Activated CD8-positive, alpha-beta memory T cell treated with anti-CD3 and anti-CD28 coated beads, Interleukin-2, amount 50 U/mL, for 4 hours (primary cell): ENCODE data around the gene FKBP8.
"Not testable (repeated sequence)": the region's sequence is repeated elsewhere in the genome, so short reads cannot be mapped to it uniquely, and the experiment has no call there.

Source experiments
- DNase-seq: peaks from one replicate; pipeline ENCODE4 v3.0.0-alpha.2; 2020

The FKBP8 gene

GRCh38 chr19:18542941-18543813 lies at the start of gene FKBP8:
FKBP8 (minus strand) TSS chr19:18543573; CDS start chr19:18541970, 1,603 bp downstream.
- peak; percentile 95 for DNase-seq

- not testable (repeated sequence) for DNase-seq
Measured at GRCh38 chr19:18592732-18593131, 49.4 kb upstream of the FKBP8 start.

- DNase-seq = no peak
Measured at GRCh38 chr19:18591735-18592385, 48.5 kb upstream of the FKBP8 start.

GRCh38 chr19:18590273-18591272 lies 47.2 kb upstream of the FKBP8 start:
- DNase-seq = no peak

- peak; percentile 67 for DNase-seq
Measured at GRCh38 chr19:18589380-18590272, 46.3 kb upstream of the FKBP8 start.

GRCh38 chr19:18588611-18589379 lies 45.4 kb upstream of the FKBP8 start, which contains the start of gene REX1BD:
REX1BD (plus strand) TSS chr19:18588798; CDS start chr19:18588802, 4 bp downstream.
- peak; percentile 92 for DNase-seq

- no peak for DNase-seq
Measured at GRCh38 chr19:18587962-18588610, 44.7 kb upstream of the FKBP8 start.

- no peak for DNase-seq
Measured at GRCh38 chr19:18587561-18587960, 44.2 kb upstream of the FKBP8 start.

GRCh38 chr19:18586306-18586705 lies 42.9 kb upstream of the FKBP8 start:
- DNase-seq = no peak

- DNase-seq = no peak
Measured at GRCh38 chr19:18580311-18580710, 36.9 kb upstream of the FKBP8 start.

GRCh38 chr19:18577365-18577914 lies 34.1 kb upstream of the FKBP8 start:
- no peak for DNase-seq

- no peak for DNase-seq
Measured at GRCh38 chr19:18576383-18576782, 33.0 kb upstream of the FKBP8 start.

- no peak for DNase-seq
Measured at GRCh38 chr19:18574691-18575291, 31.4 kb upstream of the FKBP8 start.

GRCh38 chr19:18571564-18572344 lies 28.4 kb upstream of the FKBP8 start, which contains the start of gene UBA52:
UBA52 (plus strand) TSS chr19:18571857; CDS start chr19:18573301, 1,444 bp downstream.
- peak; percentile 98 for DNase-seq

- no peak for DNase-seq
Measured at GRCh38 chr19:18568367-18568766, 25.0 kb upstream of the FKBP8 start.

GRCh38 chr19:18566953-18567352 lies 23.6 kb upstream of the FKBP8 start:
- no peak for DNase-seq

- DNase-seq = no peak
Measured at GRCh38 chr19:18562086-18562485, 18.7 kb upstream of the FKBP8 start.

GRCh38 chr19:18559685-18560084 lies 16.3 kb upstream of the FKBP8 start:
- DNase-seq = no peak

GRCh38 chr19:18558604-18559003 lies 15.2 kb upstream of the FKBP8 start:
- no peak for DNase-seq
